GM12891 (cell line): Measurements from ENCODE around the gene IL2RA.

Source experiments
- PAX5 ChIP-seq: IDR thresholded peaks from 2 replicates; pipeline ENCODE4 v1.6.1; 2011; ENCODE audit warnings: low read length, moderate library complexity, mild to moderate bottlenecking; ENCODE audit not compliant: insufficient read depth, severe bottlenecking
- POLR2A ChIP-seq: IDR thresholded peaks from 2 replicates; pipeline ENCODE4 v1.6.1; 2011; ENCODE audit warnings: low read depth, low read length, control low read depth
- POLR2AphosphoS5 ChIP-seq: IDR thresholded peaks from 2 replicates; pipeline ENCODE4 v1.6.1; 2011; ENCODE audit warnings: low read depth, low read length, control low read depth
- POU2F2 ChIP-seq: IDR thresholded peaks from 2 replicates; pipeline ENCODE4 v1.6.1; 2011; ENCODE audit warnings: low read depth, mild to moderate bottlenecking, control low read depth, low read length, moderate library complexity
- TAF1 ChIP-seq: IDR thresholded peaks from 2 replicates; pipeline ENCODE4 v1.6.1; 2011; ENCODE audit warnings: low read depth, low read length, control low read depth

GRCh38 chr10:5970527-5970926 lies 91.6 kb downstream of the IL2RA start:
- no peak for TF ChIP-seq POLR2AphosphoS5
- TF ChIP-seq TAF1 = no peak
- no peak for TF ChIP-seq POLR2A
- TF ChIP-seq POU2F2 = no peak
- no peak for TF ChIP-seq PAX5
